Measurements from ENCODE around the gene P3H1.

DNA sequence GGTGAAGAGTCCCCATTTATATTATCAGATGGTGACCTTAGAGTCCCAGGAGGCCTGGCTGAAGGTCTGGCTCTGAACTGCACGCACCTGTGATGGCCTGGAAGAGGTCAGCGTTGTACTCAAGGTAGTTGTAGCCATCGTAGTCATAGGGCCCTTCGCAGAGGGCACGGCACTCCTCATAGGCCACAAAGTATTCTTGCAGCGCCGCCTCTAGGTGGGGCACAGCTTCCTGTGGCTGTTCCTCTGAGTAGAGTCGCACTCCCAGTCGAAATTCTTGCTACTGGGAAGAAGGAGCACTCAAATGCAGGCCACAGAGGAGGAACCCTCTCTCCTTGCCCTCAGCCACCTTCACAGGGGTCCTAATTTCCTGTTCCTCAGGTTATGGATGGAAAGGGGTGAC is 7.7 kb downstream of the P3H1 start:
- TF ChIP-seq, protein P1, sequence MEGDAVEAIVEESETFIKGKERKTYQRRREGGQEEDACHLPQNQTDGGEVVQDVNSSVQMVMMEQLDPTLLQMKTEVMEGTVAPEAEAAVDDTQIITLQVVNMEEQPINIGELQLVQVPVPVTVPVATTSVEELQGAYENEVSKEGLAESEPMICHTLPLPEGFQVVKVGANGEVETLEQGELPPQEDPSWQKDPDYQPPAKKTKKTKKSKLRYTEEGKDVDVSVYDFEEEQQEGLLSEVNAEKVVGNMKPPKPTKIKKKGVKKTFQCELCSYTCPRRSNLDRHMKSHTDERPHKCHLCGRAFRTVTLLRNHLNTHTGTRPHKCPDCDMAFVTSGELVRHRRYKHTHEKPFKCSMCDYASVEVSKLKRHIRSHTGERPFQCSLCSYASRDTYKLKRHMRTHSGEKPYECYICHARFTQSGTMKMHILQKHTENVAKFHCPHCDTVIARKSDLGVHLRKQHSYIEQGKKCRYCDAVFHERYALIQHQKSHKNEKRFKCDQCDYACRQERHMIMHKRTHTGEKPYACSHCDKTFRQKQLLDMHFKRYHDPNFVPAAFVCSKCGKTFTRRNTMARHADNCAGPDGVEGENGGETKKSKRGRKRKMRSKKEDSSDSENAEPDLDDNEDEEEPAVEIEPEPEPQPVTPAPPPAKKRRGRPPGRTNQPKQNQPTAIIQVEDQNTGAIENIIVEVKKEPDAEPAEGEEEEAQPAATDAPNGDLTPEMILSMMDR (IDR thresholded peaks at IDR 0.05), result no peak
- TF ChIP-seq POLR2A (IDR thresholded peaks at IDR 0.05), result no peak

All from esophagus squamous epithelium (tissue), 4 donors.